ENCODE data around the gene LBHD2.

- TF ChIP-seq CTCF (IDR thresholded peaks at IDR 0.05) (no peak), POLR2A (IDR thresholded peaks at IDR 0.05) (no peak), EP300 (IDR thresholded peaks at IDR 0.05) (no peak)
These were observed 43.3 kb downstream of the LBHD2 start for GRCh38 chr14:103127356-103127755.
